GM21529 (cell line): ENCODE measurements around the gene KLHL29.

ENCODE experiments used
- ATAC-seq: cut with Tn5 transposase; IDR thresholded peaks from one replicate; pipeline ENCODE4 v1.9.1; 2021; ENCODE audit not compliant: unreplicated experiment

The KLHL29 gene

GRCh38 chr2:23528171-23528570 lies 143.2 kb downstream of the KLHL29 start:
- ATAC-seq = no peak

- ATAC-seq = no peak
Observed at GRCh38 chr2:23528690-23529089, 143.7 kb downstream of the KLHL29 start.

GRCh38 chr2:23529659-23530058 lies 144.7 kb downstream of the KLHL29 start:
- no peak for ATAC-seq

DNA sequence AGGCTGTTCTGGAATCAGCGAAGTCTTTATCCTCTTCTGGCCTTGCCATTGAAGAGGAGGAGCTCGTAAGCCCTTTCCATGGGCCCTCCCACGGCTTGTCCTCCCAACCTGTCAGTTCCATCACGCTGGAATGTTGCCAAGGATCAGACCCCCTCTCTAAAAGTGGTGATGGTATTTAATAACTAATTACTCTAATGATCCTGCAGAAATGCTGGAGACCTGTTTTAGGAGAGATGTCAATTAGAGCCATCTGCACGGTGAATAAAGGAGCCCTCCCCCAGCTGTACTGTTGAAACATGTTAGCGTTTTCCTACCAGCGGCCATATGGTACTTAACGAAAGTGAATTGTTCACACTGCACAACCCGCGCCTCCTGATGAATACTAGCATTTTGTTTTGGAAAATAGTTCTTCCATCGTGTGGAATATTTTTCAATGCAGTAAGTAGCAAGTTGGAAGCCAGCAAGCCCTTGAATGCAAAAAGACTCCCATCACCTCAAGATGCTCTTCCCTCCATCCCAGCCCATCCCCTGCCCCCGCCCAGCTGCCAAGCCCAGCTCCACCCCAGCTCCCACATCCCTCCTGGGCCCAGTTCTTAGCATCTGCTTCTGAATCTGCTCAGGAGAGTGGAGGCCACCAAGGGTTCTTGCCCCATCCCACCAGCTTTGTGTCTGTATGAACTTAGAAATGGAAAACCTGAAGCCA lies 145.4 kb downstream of the KLHL29 start:
- ATAC-seq = no peak

- no peak for ATAC-seq
Observed at GRCh38 chr2:23530909-23531276, 145.9 kb downstream of the KLHL29 start.

GRCh38 chr2:23531280-23531679 lies 146.3 kb downstream of the KLHL29 start:
- no peak for ATAC-seq

GRCh38 chr2:23531881-23532280 lies 146.9 kb downstream of the KLHL29 start:
- ATAC-seq = no peak

DNA sequence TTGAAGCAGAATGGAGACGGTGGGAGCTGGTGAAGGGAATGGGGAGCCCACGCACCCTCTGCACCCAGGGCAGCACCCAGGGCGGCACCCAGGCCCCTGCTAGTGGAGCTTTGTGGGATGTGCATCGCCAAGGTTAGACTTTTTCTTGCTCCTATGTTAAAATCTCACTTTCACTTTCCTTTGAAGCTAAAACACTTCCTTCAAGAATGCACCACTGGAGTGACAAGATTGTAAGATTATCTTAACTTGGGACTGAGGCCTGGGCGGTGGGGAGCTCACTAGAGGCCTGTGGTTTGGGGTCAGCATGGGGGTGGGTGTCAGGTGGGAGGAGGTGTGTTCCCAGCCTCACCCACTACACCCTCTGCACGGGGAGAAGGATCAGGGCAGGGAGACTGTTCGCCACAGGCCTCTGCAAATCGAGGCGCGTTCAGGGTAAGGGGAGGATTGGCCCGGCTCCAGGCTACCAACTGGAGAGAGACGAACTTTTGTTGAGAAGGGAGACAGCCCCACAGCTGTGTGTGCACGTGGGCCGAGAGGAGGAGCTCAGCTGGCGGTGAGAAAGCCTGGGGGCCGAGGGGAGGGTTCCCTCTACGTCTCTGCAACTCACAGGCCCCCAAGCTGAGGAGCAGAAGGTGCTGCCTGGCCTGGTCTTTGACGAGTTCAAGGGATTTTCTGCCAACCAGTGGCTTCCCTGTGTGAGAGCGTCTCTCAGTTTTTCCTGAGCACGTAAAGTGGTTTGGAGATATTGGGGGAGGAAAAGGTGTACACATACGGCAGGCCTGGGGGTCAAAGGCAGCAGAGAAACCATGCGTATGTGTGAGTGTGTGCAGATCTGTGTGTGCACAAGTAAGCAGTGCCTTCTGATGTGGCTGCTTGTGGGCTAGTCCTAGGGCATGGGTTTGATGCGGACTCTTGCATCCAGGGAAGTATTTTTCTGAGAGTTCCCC lies 147.7 kb downstream of the KLHL29 start:
- peak; percentile 75 for ATAC-seq

DNA sequence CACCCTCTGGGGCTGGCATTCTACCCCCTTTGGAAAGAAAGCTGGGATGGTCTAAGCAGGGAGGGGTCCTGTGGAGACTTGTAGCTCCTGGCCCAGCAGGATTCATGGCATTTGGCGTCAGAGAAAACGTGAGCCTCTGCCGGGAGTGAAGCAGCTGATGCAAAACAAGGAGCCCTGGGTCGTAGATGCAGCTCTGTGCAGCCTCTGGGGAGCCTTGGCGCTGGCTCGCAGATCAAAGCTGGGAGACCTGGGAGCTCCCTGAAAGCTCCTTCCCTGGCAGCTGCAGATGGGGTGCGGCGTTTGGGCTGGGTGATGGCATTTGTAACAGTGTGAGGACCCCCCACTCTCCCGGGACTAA lies 148.3 kb downstream of the KLHL29 start:
- no peak for ATAC-seq

GRCh38 chr2:23534771-23535170 lies 149.8 kb downstream of the KLHL29 start:
- no peak for ATAC-seq

GRCh38 chr2:23536326-23536725 lies 151.3 kb downstream of the KLHL29 start:
- ATAC-seq = no peak

- no peak for ATAC-seq
Observed at GRCh38 chr2:23537991-23538390, 153.0 kb downstream of the KLHL29 start.

DNA sequence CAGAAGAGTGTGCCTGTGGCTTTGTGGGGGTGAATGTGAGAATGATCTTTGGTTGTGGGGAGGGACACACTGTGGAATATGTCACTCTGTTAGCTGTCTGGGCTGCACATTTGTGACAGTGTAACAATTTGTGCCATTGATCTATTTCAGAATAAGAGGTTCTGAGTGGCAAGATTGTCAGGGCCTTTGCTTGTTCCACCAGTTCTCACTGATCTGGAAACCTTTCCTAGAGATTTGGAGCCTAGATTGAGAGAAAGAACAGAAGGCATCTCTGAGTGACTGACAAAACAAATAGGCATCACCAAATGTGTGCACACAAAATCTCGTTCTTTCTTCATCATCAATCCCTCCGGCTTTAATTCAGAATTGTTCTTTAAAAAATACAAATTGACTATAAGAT lies 153.6 kb downstream of the KLHL29 start:
- no peak for ATAC-seq

- no peak for ATAC-seq
Observed at GRCh38 chr2:23540804-23541360, 155.9 kb downstream of the KLHL29 start.

- ATAC-seq = no peak
Observed at GRCh38 chr2:23541503-23542229, 156.7 kb downstream of the KLHL29 start.

DNA sequence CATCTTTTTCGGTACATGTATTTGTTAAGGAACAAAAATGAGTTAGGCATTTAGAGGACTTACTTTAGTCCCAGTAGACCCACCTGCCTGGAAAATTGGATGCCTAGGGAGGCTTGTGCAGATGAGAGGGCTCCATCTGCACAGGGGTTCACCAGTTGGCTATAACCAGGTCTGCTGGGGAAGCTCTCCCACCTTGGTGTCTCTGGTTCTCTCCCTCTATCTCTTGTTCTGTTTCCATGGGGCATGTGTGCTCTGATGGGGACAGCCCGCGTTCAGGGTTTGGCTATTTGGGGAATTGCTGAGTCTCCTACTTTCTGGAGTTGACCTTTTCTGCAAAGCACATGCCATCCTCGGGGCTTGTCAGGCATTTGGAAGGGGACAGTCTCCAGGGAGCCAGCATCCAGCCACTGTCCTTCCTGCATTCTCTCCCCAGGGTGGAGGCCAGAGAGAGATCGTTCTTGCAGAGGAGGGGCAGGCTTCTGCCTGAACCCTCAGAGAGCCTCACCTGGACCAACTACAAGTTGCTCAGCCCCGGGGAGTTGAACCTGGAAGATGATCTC lies 157.3 kb downstream of the KLHL29 start:
- ATAC-seq = no peak

- no peak for ATAC-seq
Observed at GRCh38 chr2:23543302-23543701, 158.3 kb downstream of the KLHL29 start.

- no peak for ATAC-seq
Observed at GRCh38 chr2:23543728-23544127, 158.7 kb downstream of the KLHL29 start.

GRCh38 chr2:23544589-23545295 lies 159.8 kb downstream of the KLHL29 start:
- no peak for ATAC-seq

DNA sequence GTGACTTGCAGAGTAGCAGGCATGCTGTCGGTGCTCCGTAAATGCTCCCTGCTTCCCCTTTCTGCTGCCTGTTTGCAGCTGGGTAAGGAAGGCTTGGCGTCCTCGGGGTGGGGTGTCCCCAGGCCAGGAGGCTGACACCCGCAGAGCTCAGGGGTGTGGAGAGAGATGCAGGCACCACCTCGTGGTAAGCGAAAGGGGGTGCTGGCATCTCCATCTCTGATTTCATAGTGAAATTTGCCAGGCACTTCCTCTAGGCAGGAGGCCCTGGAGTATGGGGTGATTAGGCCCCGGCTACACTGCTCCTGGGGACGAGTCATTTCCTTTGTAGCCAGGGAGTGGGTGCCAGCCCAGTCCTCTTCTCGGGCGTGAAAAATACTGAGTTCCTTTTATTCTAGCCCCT lies 160.4 kb downstream of the KLHL29 start:
- ATAC-seq = no peak
